LNCAP (cell line): Measurements from ENCODE around the gene PI3.

Experiments used
- TF ChIP-seq, protein P1 (sequence below): fragments of 450-650 bp; IDR thresholded peaks from 2 replicates; pipeline ENCODE4 v1.5.1; 2017; ENCODE audit warnings: mild to moderate bottlenecking

PI3 gene

DNA sequence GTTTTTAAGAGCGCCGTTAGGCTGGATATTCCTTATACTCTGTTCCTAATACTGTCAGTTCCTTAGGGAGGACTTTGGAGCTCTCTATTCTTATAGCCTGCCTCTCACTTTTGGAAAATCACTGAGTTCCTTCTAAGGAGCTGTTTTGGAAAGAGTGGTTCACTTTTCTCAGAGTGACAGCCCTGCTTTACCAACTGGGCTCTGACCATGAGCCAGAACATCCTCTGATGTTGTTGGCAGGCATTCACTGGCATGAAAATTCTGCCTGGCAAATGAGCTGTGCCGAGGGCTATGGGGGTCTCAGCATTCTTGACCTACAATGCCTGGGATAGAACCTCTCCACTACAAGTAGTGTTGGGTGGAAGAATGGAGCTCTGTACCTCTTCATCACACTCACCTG, 17.2 kb downstream of the PI3 start:
- TF ChIP-seq, protein P1, sequence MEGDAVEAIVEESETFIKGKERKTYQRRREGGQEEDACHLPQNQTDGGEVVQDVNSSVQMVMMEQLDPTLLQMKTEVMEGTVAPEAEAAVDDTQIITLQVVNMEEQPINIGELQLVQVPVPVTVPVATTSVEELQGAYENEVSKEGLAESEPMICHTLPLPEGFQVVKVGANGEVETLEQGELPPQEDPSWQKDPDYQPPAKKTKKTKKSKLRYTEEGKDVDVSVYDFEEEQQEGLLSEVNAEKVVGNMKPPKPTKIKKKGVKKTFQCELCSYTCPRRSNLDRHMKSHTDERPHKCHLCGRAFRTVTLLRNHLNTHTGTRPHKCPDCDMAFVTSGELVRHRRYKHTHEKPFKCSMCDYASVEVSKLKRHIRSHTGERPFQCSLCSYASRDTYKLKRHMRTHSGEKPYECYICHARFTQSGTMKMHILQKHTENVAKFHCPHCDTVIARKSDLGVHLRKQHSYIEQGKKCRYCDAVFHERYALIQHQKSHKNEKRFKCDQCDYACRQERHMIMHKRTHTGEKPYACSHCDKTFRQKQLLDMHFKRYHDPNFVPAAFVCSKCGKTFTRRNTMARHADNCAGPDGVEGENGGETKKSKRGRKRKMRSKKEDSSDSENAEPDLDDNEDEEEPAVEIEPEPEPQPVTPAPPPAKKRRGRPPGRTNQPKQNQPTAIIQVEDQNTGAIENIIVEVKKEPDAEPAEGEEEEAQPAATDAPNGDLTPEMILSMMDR: no peak

DNA sequence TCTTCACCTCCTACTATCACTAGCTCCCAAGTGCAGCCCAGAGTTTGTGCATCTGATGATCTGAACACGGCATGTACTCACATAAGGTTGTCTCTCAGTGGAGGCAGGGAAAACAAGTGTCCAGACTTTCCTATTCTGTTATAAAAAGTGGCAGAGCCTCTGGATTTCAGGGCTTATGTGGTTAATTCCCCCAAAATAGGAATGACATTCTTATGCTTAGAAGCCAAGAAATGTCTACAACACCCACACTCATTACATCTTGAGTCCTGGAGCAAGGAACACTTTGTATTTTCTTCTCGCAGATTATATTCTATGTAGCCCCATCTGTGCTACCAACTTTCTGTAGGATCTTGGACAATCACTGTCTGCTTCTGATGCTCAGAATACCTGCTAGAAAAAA, 18.6 kb downstream of the PI3 start:
- TF ChIP-seq, protein P1: no peak

DNA sequence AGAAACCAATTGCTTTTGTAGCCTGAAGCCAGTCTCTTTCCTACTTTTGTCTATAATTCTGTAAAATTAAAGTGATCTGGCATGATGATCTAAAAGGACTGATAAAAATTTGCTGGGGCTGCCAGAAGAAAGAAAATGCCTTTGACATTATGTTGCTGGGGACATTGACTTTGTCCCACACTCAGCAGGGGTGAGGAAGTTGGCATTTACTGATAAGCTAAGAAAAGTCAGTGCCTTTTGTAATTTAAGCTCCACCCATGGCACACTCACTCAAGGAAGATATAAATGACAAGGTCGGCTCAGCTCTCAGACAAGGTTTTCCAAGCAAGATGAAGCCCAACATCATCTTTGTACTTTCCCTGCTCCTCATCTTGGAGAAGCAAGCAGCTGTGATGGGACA, 32.0 kb downstream of the PI3 start, which contains the start of gene SEMG1:
Gene SEMG1 (plus strand): TSS at position 309 of the 400 bp plus-strand sequence. CDS start 21 bp downstream, at position 330.
- TF ChIP-seq, protein P1: no peak

DNA sequence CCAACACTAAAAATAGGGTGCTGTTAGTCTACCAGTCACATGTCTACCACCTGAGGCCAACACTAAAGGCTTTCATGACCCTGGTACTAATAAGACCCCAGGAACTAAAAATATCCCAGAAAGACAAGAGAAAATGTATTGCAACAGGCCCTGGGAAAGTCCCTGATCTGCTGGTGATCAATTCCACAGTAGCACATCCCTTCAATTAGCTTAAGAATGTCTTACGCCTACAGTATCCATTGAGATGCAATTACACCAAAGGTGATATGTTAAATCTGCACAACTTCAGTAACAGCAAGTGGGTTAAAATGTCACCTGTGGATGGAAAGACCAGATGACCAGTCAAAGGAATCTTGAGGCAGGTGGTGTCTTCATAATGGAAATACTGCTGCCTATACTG, 35.2 kb downstream of the PI3 start:
- TF ChIP-seq, protein P1: no peak

DNA sequence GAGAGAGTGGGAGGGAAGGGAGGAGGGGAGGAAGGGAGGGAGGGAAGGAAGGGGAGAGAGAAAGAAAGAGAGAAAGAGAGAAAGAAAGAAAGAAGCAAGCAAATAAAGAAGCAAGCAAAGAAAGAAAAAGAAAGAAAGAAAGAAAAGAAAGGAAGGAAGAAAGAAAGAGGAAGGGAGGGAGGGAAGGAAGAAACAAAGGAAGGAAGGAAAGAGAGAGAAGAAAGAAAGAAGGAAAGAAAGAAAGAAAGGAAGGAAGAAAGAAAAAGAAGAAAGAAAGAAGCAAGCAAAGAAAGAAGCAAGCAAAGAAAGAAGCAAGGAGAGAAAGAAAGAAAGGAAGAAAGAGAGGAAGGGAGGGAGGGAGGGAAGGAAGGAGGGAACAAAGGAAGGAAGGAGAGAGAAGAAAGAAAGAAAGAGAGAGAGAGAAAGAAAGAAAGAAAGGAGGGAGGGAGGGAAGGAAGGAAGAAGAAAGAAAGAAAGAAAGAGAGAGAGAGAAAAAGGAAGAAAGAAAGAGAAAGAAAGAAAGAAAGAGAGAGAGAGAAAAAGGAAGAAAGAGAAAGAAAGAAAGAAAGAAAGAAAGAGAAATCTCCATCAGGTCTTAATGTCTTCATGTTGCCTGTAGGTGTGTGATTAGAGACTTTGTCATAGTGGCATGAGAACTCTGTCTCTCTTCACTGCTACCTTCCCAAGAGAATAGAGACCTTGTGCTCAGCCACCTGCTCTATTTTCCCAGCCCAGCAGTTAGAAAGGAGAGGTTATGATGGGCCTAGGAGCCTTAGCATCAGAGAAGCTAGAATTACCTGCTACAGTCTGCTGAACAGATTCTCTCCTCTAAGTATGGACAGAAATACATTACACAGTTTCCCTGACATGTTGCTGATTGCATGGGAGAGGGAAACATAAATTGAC, 37.1 kb downstream of the PI3 start:
- TF ChIP-seq, protein P1: no peak

DNA sequence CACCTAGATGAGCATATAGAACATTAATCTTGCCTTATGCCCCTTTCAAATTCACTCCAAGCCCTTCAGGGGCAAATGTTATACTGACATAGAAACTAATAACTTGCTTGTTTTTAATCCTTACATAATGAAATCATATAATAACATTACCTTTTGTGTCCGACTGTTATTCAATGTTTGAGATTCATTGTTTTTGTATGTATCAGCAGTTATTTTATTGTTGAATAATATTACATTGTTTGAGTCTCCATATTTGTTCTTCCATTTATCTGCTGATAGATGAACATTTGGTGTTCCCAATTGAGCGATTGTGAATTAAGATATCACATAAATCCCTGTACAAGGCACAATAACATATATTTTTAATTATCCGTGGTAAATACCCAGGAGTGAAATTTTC, 38.1 kb downstream of the PI3 start:
- TF ChIP-seq, protein P1: no peak

DNA sequence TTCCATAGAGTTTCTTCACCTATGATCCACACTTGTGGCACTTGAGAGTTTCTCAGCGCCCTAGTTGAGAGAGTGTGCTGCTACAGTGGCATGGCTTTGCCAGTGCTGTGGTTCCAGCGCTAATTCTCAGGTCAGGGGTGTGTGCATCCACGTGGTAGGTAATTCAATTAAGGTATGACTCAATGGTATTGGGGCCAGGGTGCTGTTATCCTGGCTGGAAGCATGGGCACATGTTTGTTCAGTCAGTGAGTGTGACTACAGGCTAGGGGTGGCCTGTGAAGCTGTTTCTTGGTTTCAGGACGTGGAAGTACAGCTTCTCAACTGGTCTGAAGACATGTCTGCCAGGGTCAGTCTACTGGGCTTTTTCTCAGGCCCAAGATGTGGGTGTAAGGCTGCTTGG, 43.4 kb downstream of the PI3 start:
- TF ChIP-seq, protein P1: no peak
